GM23248 (cell line): Measurements from ENCODE around the gene STYXL2.

Experiments used
- EZH2 ChIP-seq: fragments of 200-600 bp; sonication (generic); IDR thresholded peaks from 2 replicates; pipeline ENCODE4 v1.6.1; 2018; ENCODE audit warnings: antibody characterized with exemption, mild to moderate bottlenecking; ENCODE audit not compliant: insufficient read depth, poor library complexity, severe bottlenecking
- EZH2phosphoT487 ChIP-seq: fragments of 200-600 bp; sonication (generic); IDR thresholded peaks from 2 replicates; pipeline ENCODE4 v1.6.1; 2018; ENCODE audit warnings: antibody characterized with exemption, moderate library complexity, mild to moderate bottlenecking, low read depth; ENCODE audit not compliant: insufficient read depth

DNA sequence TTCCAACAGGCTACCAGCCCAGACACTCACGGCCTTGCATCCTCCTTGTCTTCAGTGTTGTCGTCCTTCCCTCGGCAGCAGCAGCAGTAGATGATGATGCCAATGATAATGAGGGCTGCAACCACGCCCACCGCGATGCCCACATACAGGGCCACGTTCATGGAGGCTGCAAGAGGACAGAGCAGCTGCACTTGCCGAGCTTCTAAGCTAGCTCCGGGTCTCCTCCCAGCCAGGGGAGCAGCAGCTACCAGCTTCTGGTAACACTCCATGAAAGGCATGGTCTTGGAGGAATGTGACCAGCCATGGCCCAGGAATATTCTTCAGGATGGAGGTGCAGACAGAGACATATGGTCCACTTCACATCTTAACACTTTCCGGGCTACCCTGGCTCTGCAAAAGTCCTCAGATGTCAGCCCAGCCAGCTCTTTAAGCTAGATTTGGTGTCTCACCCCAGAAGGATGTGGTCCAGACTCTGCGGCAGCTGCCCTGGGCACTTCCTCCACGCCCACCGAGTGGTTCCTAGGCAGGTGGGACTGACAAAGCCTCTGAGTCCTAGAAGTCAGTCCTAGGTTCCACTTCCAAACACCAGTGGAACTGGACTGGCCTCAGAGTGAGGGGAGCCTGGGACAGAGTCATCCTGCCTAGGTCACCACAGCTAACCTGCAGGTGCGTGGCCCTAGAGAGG lies 38.8 kb upstream of the STYXL2 start:
- TF ChIP-seq EZH2, result no peak
- TF ChIP-seq EZH2phosphoT487, result no peak
